GM12891 (cell line): Measurements from ENCODE around the gene KCNC4.

Source experiments
- POLR2A ChIP-seq: IDR thresholded peaks from 2 replicates; pipeline ENCODE4 v1.6.1; 2011; ENCODE audit warnings: low read depth, low read length, control low read depth
- POLR2AphosphoS5 ChIP-seq: IDR thresholded peaks from 2 replicates; pipeline ENCODE4 v1.6.1; 2011; ENCODE audit warnings: low read depth, low read length, control low read depth
- SPI1 ChIP-seq: IDR thresholded peaks from 2 replicates; pipeline ENCODE4 v1.6.1; 2011; ENCODE audit warnings: low read depth, low read length, control low read depth

DNA sequence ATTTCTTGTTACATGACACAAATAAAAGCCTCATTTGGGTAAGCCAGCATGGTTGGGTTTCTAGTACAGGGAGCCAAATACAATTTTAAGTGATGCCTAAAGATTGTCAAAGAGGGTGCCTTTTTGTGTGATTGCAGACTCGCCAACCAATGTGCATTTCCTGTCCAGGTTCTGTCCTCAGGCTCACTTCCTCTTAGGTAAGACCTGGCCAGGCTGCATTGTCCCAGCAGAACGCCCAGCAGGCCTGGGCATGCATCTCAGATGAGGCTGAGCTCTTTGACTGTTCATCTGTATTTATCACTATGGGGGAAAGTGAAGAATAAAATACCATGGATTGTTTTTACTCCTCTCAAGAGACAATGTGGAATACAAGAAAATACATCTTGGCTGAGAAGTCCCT, 49.7 kb downstream of the KCNC4 start:
- TF ChIP-seq POLR2A (no peak), POLR2AphosphoS5 (no peak), SPI1 (peak; percentile 84)
